Gastroesophageal sphincter (tissue), 4 donors: ENCODE measurements around the gene DCAF11. TPM values are rescaled to one million over a fixed set of nuclear protein-coding genes. Genes with fewer than 3 reads are reported as not detected.

ENCODE experiments used
- ATAC-seq: fragments of 150-250 bp; one replicate; pipeline ENCODE4 v1.9.1; 2016; ENCODE audit warnings: mild to moderate bottlenecking, moderate library complexity
- H3K27ac ChIP-seq, 4 donors: fragments of 200-600 bp; sonication (generic) in 3 of 4; 1 replicate in 3 of 4; 2 replicates in 1 of 4; pipeline ENCODE4 v1.5.1; 2016 to 2019
- H3K27me3 ChIP-seq: fragments of 200-600 bp; sonication (generic); one replicate; pipeline ENCODE4 v1.5.1; 2019
- H3K36me3 ChIP-seq, 2 donors: fragments of 200-600 bp; sonication (generic); one replicate each; pipeline ENCODE4 v1.5.1; 2019; ENCODE audit warnings: control low read depth in 1 of 2
- H3K4me1 ChIP-seq, 3 donors: fragments of 200-600 bp; sonication (generic); 1 replicate in 2 of 3; 2 replicates in 1 of 3; pipeline ENCODE4 v1.5.1; 2016 to 2019; ENCODE audit warnings: control low read depth in 2 of 3
- H3K4me3 ChIP-seq, 2 donors: fragments of 200-600 bp; sonication (generic); one replicate each; pipeline ENCODE4 v1.5.1; 2019; ENCODE audit warnings: mild to moderate bottlenecking in 1 of 2, moderate library complexity in 1 of 2
- H3K9me3 ChIP-seq, 3 donors: fragments of 200-600 bp; sonication (generic); one replicate each; pipeline ENCODE4 v1.5.1; 2017 to 2019; ENCODE audit warnings: control low read depth in 2 of 3
- CTCF ChIP-seq, 4 experiments: fragments of 200-600 bp in 2 of 4; fragments of 450-650 bp in 2 of 4; sonication (generic) in 1 of 4; IDR thresholded peaks; one replicate each; pipeline ENCODE4 v1.5.1; 2017 to 2019; ENCODE audit warnings: antibody characterized with exemption in 4 of 4, mild to moderate bottlenecking in 2 of 4, moderate library complexity in 2 of 4
- EP300 ChIP-seq: sonication (generic); formaldehyde crosslinking; IDR thresholded peaks from one replicate; pipeline ENCODE4 v1.6.1; 2017; ENCODE audit warnings: antibody characterized with exemption, mild to moderate bottlenecking
- POLR2A ChIP-seq, 2 donors: fragments of 450-650 bp; IDR thresholded peaks; one replicate each; pipeline ENCODE4 v1.6.1; 2017; ENCODE audit warnings: antibody characterized with exemption in 2 of 2, mild to moderate bottlenecking in 2 of 2, moderate library complexity in 1 of 2
- POLR2AphosphoS5 ChIP-seq: sonication (generic); formaldehyde crosslinking; IDR thresholded peaks from one replicate; pipeline ENCODE4 v1.6.1; 2017; ENCODE audit warnings: antibody characterized with exemption
- WGBS, 2 donors: methylation state at CpG; one replicate each; pipeline ENCODE4 v1.1.5; 2018; ENCODE audit warnings: low coverage in 1 of 2; 5-methylcytosine and 5-hydroxymethylcytosine counted together
- total RNA-seq, 4 donors: library from RNA; depleted of rRNA; stranded (reverse); fragments of >200 nt; gene quantifications; one replicate each; pipeline ENCODE4 v1.1.0, GENCODE V29; 2016

The DCAF11 gene
- total RNA-seq, 4 donors from 2014 or later, result 58.0 to 81.6 (median 71.6) TPM

- peak overlapping the region in 3 of 4 donors; percentile 34 to 94 (median 94) for H3K27ac ChIP-seq
- peaks cover 0 to 75% (median 29%) of the 10 kb centered on the region in 3 donors for H3K4me1 ChIP-seq
- WGBS, 2 donors, result 80 to 100% methylated on average over 2 to 5 of the region's 9 CpGs
- H3K36me3 ChIP-seq, result peaks cover 0 to 28% of the 10 kb centered on the region in 2 donors
- ATAC-seq, result no peak
- H3K4me3 ChIP-seq, result peak overlapping the region in 1 of 2 donors; percentile 89
- H3K9me3 ChIP-seq, result no peaks in the 10 kb centered on the region
- TF ChIP-seq POLR2AphosphoS5 (no peak), EP300 (no peak), POLR2A (IDR thresholded peaks at IDR 0.05) (no peak), CTCF (IDR thresholded peaks at IDR 0.05) (no peak)
- H3K27me3 ChIP-seq, result no peaks in the 10 kb centered on the region
These were observed 24.8 kb downstream of the DCAF11 start for GRCh38 chr14:24139272-24139934.

- TF ChIP-seq POLR2A (IDR thresholded peaks at IDR 0.05) (peak; percentile 68 to 78), POLR2AphosphoS5 (peak; percentile 48), CTCF (IDR thresholded peaks at IDR 0.05) (peak in 3 of 4 experiments; percentile 65 to 83 (median 73)), EP300 (no peak)
- Histone ChIP-seq H3K4me3 (peak within 1 kb of the TSS; percentile 41 to 89), H3K27me3 (no peaks in the 10 kb centered on the region), H3K9me3 (no peaks in the 10 kb centered on the region), H3K36me3 (peaks cover 0 to 28% of the 10 kb centered on the region in 2 donors), H3K4me1 (peaks cover 0 to 86% (median 39%) of the 10 kb centered on the region in 3 donors), H3K27ac (peak within 1 kb of the TSS; percentile 72 to 94 (median 94))
- WGBS, 2 donors, result no CpG with 5 or more reads among the region's 65 CpGs
- ATAC-seq, result peak; percentile 97
These were observed 26.7 kb downstream of the DCAF11 start, which contains the start of gene EMC9 for GRCh38 chr14:24141097-24141880. TSS of gene EMC9 (minus strand) at chr14:24141591. CDS start at chr14:24141304, 287 bp downstream.

GRCh38 chr14:24143511-24143910 is 28.9 kb downstream of the DCAF11 start:
- TF ChIP-seq POLR2AphosphoS5 (no peak), CTCF (IDR thresholded peaks at IDR 0.05) (no peak), EP300 (no peak), POLR2A (IDR thresholded peaks at IDR 0.05) (no peak)
- no peak for ATAC-seq
- Histone ChIP-seq H3K36me3 (peaks cover 0 to 14% of the 10 kb centered on the region in 2 donors), H3K4me1 (peaks cover 0 to 73% (median 34%) of the 10 kb centered on the region in 3 donors), H3K27me3 (no peaks in the 10 kb centered on the region), H3K4me3 (no peak overlapping the region), H3K9me3 (no peaks in the 10 kb centered on the region), H3K27ac (no peak overlapping the region)
- no CpG with 5 or more reads among the region's 2 CpGs for WGBS, 2 donors

GRCh38 chr14:24144451-24144850 is 29.9 kb downstream of the DCAF11 start:
- Histone ChIP-seq H3K27ac (peak overlapping the region in 1 of 4 donors; percentile 91), H3K4me1 (peaks cover 0 to 73% (median 33%) of the 10 kb centered on the region in 3 donors), H3K36me3 (peaks cover 0 to 14% of the 10 kb centered on the region in 2 donors), H3K9me3 (no peaks in the 10 kb centered on the region), H3K27me3 (no peaks in the 10 kb centered on the region), H3K4me3 (no peak overlapping the region)
- no peak for ATAC-seq
- no peak for TF ChIP-seq EP300
- no peak for TF ChIP-seq POLR2AphosphoS5
- no peak for TF ChIP-seq POLR2A (IDR thresholded peaks at IDR 0.05)
- no peak for TF ChIP-seq CTCF (IDR thresholded peaks at IDR 0.05)
- WGBS, 2 donors, result 80 to 100% methylated on average over 1 of the region's 1 CpG
